Measurements from ENCODE around the gene RPL10A.

Gene RPL10A

GRCh38 chr6:35478259-35478658 is 10.1 kb downstream of the RPL10A start:
- DNase-seq (ENCODE audit: low read depth) = no peak
- in situ Hi-C loops (cut with HindIII; ENCODE audit: low sequenced_read_pairs) = no loop called here
- no peak overlapping the region for H3K4me3 ChIP-seq (ENCODE audit: low read depth, low read length)
- TF ChIP-seq, protein P1, sequence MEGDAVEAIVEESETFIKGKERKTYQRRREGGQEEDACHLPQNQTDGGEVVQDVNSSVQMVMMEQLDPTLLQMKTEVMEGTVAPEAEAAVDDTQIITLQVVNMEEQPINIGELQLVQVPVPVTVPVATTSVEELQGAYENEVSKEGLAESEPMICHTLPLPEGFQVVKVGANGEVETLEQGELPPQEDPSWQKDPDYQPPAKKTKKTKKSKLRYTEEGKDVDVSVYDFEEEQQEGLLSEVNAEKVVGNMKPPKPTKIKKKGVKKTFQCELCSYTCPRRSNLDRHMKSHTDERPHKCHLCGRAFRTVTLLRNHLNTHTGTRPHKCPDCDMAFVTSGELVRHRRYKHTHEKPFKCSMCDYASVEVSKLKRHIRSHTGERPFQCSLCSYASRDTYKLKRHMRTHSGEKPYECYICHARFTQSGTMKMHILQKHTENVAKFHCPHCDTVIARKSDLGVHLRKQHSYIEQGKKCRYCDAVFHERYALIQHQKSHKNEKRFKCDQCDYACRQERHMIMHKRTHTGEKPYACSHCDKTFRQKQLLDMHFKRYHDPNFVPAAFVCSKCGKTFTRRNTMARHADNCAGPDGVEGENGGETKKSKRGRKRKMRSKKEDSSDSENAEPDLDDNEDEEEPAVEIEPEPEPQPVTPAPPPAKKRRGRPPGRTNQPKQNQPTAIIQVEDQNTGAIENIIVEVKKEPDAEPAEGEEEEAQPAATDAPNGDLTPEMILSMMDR (IDR thresholded peaks at IDR 0.05; ENCODE audit: low read depth, low read length, missing control alignments) = no peak

- TF ChIP-seq, protein P1 (IDR thresholded peaks at IDR 0.05; ENCODE audit: low read depth, low read length, missing control alignments) = no peak
- no peak for DNase-seq (ENCODE audit: low read depth)
- in situ Hi-C loops (cut with HindIII; ENCODE audit: low sequenced_read_pairs) = no loop called here
- no peak overlapping the region for H3K4me3 ChIP-seq (ENCODE audit: low read depth, low read length)
Observed at GRCh38 chr6:35480176-35480575, 12.0 kb downstream of the RPL10A start.

- no peak overlapping the region for H3K4me3 ChIP-seq (ENCODE audit: low read depth, low read length)
- in situ Hi-C loops (cut with HindIII; ENCODE audit: low sequenced_read_pairs) = no loop called here
- DNase-seq (ENCODE audit: low read depth) = no peak
- TF ChIP-seq, protein P1 (IDR thresholded peaks at IDR 0.05; ENCODE audit: low read depth, low read length, missing control alignments) = no peak
Observed at GRCh38 chr6:35481226-35481625, 13.0 kb downstream of the RPL10A start.

DNA sequence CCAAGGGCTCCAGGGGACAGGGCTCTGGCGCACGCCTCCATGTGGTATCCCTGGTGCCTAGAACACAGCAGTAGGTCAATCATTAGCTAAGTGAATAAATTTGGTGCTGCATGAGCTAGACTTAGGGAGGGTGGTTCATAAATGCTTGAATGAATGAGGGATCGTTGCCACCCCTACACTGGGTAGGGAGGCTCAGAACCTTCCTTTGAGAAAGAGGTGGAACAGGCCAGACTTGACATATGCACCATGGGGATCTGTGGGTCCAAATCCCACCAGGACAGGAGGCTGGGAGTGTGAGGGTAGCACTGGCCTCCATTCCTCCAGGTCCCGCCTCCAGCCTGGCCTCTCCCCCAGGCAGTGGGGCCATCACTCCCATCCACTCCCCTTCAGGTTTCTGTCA is 14.9 kb downstream of the RPL10A start:
- in situ Hi-C loops (cut with HindIII; ENCODE audit: low sequenced_read_pairs) = no loop called here

GRCh38 chr6:35483490-35483889 is 15.3 kb downstream of the RPL10A start:
- no peak for DNase-seq (ENCODE audit: low read depth)
- TF ChIP-seq, protein P1 (IDR thresholded peaks at IDR 0.05; ENCODE audit: low read depth, low read length, missing control alignments) = no peak
- in situ Hi-C loops (cut with HindIII; ENCODE audit: low sequenced_read_pairs) = no loop called here
- no peak overlapping the region for H3K4me3 ChIP-seq (ENCODE audit: low read depth, low read length)

More for the DNA sequence above, 14.9 kb downstream of the RPL10A start:
- no peak overlapping the region for H3K4me3 ChIP-seq (ENCODE audit: low read depth, low read length)
- TF ChIP-seq, protein P1 (IDR thresholded peaks at IDR 0.05; ENCODE audit: low read depth, low read length, missing control alignments) = no peak
- DNase-seq (ENCODE audit: low read depth) = no peak

DNA sequence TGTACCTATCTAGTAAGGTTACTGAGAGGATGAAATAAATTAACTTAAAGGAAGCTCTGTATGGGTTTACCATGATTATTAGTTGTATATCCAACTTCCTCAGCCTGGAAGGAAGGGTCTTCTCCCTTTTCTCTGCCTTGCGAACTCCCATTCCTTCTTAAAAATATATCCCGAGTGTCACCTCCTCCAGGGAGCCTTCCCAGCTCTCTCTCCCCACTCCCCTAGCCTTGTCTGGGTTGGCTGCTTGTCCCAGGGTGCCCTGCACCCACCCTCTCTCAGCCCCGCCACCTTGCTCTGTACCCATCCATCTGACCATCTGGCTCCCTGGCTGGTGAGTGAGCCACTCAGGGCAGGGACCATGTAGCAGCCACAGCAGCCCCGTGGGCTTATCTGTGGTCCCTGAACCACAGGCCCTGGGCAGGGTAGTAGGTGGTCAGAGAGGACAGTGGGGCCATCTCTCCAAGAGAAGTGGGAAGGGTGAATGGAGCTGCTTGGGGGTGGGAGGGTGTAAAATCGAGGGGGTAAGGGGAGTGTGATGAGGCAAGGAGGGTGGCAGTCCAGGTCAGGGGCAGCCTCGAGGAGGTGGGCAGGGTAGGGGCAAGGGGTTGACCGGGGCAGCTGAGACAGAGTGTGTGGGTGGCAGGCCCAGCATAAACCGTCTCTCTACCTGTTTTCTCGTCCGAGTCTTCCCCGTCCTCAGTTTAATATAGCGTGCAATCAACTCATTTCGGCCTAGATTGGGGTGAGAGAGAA is 15.9 kb downstream of the RPL10A start:
- no peak for DNase-seq (ENCODE audit: low read depth)
- in situ Hi-C loops (cut with HindIII; ENCODE audit: low sequenced_read_pairs) = no loop called here
- no peak overlapping the region for H3K4me3 ChIP-seq (ENCODE audit: low read depth, low read length)

More for the DNA sequence above, 15.9 kb downstream of the RPL10A start:
- TF ChIP-seq, protein P1 (IDR thresholded peaks at IDR 0.05; ENCODE audit: low read depth, low read length, missing control alignments) = no peak
